ENCODE results near the gene STRA6.

DNA sequence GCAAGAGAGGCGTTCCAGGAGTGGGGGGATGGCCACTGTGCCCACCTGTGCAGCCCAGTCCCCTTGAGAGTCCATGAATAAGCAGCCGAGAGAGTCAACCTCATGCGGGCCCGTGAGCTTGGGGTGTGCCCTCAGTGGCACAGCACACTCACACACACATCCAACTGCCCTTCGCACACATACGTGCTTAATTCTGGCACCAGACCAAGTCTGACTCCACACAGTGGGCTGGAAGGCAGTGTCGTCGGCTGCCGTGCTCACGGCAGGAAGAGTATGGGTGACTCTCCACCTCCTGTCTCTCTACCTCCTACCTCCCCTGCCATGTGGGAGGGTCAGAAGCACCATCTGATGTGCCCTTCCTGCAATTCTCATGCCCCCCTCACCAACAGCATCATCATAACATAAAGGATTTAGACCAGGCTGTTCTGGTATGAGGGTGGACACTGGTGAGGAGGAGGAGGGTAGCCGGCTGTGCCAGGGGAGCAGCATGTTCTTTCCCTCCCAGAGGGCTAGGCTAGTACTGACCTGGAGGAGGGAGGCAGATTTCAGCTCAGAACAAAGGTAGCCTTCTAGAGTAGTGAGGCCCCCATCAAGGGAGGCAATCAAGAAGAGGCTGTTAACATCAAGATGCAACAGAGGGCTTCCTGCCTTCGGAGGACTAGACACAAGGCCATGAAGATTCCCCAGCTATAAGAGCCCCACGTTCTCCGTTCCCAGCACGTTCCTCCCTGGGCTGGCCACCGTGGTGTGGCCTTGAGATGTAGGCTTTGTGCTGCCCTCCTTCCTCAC, 5.3 kb upstream of the STRA6 start:
- TF ChIP-seq POLR2AphosphoS5 (IDR thresholded peaks at IDR 0.05), result no peak
- TF ChIP-seq CTCF (IDR thresholded peaks at IDR 0.05 in 8 of 11, conservative IDR thresholded peaks at IDR 0.05 in 3 of 11), result no peak

Data from spleen (tissue), 7 donors.